Cardiac septum (tissue), 1 donor: Measurements from ENCODE around the gene HK3. TPM values are rescaled to one million over a fixed set of nuclear protein-coding genes. Genes with fewer than 3 reads are reported as not detected.
A peak's percentile ranks its signal among the peaks of the same experiment; 100 is the strongest.

ENCODE experiments used
- DNase-seq: peaks from one replicate; pipeline ENCODE4 v3.0.0-alpha.2; 2020; ENCODE audit warnings: low spot score
- intact Hi-C: fragments of 100-400 bp; cut with DNase I; formaldehyde crosslinking; loops from one replicate; pipeline ENCODE4 v1.14.0; 2022
- total RNA-seq: library from RNA; stranded (reverse); fragmentation: NEBNext Ultra II Directional; extraction: Animal tissue kit (Norgen Biotek cat#: 25700); gene quantifications from one replicate; pipeline ENCODE4 v1.2.1, GENCODE V29; 2021
- donor health status: DM: no; HTN: no; CAD: no.

Gene HK3
- total RNA-seq, 1 donor from 2014 or later, result 4.3 TPM

DNA sequence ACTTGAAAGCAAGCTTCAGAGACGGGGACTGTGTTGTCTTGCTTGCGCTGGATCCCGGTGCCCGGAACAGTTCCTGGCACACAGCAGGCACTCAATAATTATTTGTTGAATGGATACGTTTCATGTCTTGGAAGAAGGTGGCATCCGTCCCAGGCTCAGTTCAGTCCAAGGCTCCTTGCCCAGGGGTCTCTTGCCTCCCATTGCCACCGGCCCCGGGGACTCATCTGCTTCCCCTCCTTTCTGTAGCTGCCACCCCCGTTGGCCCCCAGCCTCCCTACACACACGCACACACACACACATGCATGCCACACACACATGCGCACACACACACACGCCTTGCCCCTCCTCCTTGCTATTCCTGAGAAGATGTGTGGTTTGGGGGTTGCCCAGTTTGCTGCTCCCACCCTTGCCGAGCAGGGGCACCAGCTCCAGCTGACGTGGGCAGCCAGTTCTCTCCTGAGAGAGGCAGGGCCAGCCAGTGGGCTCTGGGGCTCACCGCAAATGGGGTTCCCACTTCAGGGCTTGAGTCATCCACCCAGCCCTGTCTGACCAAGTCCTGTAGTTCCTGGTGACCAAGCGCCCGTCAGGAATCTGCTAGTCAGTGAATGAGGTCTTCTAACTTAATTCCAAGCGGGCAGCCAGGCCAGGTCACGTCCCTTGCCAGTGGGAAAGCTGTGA, 41.8 kb downstream of the HK3 start:
- DNase-seq, result no peak
- intact Hi-C loops, result no loop called here

DNA sequence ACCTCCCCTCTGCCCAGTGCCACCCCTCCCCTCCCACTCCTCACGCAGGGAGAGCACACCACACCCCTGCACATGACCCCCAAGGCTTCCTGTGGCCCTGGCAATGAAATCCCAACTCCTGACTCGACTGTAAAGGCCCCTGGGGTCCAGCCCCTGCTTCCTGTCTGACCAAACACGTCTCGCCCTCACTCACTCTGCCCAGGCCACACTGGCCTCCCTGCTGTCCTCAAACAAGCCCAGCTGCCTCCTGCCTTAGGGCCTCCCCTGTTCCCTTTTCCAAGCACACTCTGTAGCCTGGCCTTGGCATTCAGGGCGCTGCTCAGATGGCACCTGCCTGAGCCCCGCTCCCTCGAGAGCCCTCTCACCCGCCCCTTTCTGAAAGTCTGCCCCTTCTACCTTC, 42.4 kb downstream of the HK3 start:
- DNase-seq, result no peak
- intact Hi-C loops, result no loop called here

DNA sequence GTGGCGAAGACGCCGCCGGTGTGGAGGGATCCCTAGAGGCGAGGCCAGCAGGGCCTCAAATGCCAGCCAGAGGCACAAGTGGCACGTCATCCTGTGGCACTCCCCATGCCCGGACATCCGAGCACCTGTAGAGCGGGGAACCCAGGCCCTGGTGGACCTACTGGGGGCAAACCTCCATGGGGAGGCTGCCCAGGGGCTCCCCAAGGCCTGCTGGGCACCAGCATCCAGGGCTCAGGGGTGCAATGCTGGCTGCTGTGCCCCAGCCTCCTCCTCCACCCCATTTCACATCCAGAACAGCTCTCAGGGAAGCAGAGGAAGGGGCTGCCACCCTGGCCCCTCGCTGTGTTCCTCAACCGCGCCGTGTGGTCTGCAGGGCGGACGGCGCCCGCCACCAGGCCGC, 43.5 kb downstream of the HK3 start:
- intact Hi-C loops, result no loop called here
- no peak for DNase-seq

DNA sequence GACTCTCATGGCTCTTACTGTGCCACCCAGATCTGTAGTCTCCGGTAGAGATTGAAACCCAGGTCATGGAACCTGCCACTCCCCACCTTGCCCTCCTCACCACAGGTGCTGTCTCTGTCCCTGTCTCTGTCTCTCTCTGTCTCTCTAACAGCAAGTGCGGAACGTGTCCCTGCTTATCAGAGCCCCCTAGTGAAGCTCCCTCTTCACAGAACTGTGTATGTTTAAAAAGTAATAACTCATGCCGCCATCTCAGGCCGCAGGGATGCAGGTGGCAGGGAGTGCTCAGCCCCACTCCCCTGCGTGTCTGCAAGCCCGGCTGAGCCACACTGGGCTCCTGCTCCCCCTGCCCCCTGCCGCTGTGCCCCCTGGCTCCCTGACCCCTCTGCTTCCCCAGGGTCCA, 45.0 kb downstream of the HK3 start:
- intact Hi-C loops, result no loop called here

DNA sequence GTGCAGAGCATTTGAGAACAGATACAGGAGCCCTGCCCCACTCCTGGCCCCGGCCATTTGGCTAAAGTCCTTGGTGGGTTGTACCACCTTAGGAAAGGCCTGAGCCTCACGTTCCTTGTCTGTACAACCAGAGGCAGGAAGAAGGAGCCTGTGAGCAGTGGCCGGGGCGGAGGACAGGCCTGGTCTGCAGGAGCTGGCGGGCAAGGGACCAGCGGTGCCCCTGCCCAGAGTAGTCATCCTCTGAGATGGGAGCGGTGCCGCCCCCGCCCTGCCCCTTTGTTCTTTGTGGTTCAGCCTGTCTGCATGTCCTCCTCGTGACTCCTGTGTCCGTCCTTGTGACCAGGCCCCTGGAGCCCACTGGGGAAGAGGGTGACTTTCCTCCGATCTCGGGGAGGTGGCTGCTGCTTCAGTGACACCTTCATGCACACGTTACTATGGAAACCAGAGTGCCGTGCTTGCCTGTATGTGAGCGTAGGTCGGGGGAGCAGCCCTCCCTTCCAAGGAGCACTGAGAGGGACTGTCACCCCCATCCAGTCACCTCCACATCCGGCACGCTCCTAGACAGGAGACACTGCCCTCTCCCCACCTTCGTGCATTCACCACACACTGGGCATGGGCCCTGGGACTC, 45.9 kb downstream of the HK3 start:
- intact Hi-C loops, result no loop called here
- DNase-seq, result no peak

More for the DNA sequence above, 45.0 kb downstream of the HK3 start:
- DNase-seq, result no peak

DNA sequence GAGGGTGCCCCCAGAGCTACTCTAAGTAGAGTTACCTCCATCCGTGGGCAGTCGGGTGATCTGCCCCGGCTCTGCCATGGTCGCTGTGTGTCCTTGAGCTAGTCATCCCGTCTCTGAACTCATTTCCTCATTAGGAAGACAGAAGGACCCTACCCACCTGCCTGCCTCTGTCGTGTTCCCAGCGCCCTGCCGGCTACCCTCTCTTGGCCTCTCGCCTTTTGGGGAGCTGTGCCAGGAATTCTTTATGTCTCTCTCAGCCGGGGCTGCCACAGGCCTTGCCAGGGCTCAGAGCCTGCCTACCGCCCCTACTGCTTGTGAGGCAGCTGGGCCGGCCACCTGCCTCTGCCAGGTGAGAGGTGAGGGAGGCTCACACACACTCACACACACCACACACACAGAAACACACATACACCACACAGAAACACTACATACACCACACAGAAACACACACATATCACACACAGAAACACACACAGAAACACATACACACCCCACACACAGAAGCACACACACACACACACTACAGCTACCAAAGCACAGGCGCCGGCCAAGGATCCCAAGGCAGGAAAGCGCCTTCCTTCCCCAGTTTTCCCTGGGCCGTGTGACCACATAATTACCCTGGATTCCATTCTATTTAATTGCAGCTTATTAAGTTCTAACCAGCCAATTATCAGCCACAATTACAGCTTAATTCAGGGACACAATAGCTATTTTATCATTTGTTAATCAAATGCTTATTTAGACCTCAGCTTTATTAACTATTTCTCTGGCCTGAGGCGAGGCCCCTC, 47.1 kb downstream of the HK3 start:
- no peak for DNase-seq
- intact Hi-C loops, result no loop called here

DNA sequence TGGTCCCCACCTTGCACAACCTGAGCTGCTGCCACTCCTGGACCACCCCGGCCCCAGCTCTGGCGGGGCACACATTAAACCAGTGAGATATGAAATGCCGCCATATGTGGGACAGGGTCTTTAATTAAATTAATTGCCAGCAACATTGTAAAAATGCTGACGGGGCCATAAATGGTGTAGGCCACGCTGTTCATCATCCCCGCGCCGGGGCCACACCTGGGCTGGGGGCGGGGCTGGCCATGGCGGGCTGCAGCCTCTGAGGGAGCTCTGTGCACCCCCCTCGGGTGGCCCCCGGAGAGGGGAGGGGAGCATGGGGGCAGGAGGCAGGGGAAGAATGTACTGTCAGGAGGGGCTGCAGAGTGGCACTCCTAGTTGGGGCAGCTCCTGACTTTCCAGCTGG, 47.8 kb downstream of the HK3 start:
- intact Hi-C loops, result no loop called here
- no peak for DNase-seq

DNA sequence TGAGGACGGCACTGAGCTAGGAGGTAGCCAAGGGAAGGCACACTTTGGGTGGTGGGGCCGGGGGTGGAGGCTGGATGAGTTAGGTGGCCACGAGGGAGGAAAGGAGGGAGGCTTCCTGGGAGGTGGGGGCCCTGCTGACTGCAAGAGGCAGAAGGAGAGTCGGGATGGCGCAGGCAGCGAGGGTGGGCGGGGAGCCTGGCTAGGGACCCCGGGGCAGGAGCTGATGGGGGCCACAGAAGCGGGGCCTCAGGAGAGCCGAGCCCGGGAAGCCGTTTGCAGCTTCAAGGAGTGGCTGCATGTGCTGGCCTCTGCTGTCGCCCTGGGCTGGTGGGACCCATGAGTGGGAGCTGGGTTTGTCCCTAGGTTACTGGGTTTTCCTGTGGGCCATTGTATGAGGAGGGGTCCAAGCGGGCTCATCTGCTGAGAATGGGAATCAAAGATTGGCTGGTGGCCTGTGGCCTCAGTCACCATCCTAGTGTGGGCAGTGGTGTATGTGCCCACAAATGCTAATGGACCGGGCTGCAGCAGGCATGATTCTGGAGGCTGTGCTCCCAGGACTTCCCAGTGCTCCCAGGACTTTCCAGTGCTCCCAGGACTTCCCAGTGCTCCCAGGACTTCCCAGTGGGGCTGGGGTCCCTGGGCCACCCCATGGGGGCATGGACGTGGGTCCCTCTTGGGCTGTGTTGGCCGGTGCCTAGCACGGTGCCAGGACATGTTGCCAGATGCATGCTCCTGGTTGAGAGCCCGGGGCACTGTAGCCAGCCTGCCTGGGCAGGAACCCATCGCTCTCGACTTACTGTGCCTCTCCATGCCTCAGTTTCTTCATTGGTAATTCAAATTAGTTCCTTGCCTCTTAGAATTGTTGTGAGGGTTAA, 48.5 kb downstream of the HK3 start:
- intact Hi-C loops, result no loop called here
- no peak for DNase-seq

DNA sequence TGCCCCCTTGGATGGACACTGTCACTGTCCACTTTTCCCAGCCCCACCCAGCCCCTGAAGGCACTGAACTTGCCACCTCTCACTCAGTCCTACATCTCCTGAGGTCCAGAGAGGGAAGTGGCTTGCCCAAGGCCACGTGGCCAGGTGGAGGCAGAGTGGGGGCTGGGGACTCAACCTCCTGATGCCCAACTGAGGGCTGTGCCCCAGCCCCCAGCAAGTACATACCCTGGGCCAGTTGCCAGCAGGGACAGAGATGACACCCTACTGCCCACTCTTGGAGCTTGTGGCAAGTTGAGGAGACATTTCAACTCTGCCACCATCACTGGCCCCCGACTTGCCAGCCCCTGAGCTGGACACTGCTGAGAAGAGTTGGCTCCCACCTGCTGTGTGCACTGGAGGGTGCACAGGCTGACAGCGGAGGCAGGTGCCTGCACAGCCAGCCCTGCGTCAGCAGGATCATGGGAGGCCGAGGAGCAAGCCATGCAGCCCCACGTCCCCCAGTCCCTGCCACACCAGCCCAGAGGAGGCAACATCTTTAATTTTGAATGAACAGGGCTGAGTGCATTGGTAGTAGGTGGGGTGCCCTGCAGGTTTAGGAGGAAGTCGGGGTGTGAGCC, 49.4 kb downstream of the HK3 start:
- intact Hi-C loops, result no loop called here
- no peak for DNase-seq

DNA sequence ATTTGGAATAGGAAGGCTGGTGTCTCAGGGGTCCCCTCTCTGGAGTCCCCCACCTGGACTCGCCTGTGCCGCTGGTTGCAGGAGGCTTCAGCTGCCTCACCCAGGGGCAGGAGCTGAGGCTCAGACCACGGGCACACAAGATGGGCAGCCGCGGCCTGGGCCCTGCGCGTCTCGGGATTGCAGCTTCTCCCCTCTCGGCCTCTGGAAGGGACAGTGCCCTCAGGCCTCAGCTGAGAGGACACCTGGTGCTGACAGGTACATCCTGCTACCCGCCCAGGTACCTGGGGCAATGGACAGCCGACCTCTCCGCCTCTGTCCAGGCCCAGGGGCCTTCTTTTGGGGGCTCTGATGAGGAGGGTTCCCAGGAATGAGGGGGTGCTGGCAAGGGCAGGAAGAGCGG, 50.5 kb downstream of the HK3 start:
- intact Hi-C loops, result no loop called here

DNA sequence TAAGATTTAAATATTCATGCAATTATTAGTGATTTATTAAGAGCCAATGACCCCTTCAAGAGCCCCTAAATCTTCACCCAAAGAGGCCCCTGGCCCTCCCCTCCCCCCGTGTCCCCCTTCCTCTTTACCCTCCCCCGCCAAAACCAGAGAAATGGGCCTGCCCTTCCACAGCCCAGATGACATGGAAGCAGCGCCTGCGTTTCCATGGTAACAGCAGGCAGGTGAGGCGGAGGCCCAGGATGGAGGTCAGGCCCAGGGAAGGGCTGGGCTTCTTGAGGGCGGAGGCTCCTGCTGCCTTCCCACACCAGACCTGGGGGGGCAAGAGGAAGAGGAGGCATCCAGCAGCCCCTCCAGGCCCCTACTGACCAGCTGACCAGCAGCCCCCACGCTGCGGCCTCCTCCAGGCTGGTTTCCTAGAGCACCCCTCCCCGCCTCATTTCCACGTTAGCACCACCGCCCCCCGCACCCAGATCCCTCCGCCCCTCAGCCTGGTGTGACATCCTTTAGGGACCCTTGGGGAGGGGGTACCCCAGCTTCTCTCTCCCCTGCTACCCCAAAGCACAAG, 51.3 kb downstream of the HK3 start:
- intact Hi-C loops, result no loop called here
- no peak for DNase-seq

More for the DNA sequence above, 50.5 kb downstream of the HK3 start:
- no peak for DNase-seq

DNA sequence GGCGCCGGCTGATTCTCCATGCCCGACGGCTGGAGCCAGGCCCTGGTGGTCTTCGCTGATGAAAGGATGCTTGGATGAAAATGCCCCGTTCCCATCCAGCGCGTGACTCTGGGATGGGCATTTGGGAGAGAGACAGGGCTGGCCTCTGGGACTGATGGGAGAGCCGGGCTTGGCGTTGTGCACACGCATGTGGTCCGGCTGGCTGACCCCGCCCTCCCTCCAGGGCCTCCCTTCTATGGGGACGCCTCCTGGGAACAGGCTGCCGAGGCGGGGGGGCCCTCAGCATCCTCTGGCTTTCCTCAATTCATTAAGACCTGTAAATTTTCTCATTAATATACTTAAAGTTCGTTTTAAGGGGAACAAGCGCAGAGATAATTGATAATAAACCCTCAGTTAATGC, 52.0 kb downstream of the HK3 start:
- intact Hi-C loops, result no loop called here
- DNase-seq, result no peak

DNA sequence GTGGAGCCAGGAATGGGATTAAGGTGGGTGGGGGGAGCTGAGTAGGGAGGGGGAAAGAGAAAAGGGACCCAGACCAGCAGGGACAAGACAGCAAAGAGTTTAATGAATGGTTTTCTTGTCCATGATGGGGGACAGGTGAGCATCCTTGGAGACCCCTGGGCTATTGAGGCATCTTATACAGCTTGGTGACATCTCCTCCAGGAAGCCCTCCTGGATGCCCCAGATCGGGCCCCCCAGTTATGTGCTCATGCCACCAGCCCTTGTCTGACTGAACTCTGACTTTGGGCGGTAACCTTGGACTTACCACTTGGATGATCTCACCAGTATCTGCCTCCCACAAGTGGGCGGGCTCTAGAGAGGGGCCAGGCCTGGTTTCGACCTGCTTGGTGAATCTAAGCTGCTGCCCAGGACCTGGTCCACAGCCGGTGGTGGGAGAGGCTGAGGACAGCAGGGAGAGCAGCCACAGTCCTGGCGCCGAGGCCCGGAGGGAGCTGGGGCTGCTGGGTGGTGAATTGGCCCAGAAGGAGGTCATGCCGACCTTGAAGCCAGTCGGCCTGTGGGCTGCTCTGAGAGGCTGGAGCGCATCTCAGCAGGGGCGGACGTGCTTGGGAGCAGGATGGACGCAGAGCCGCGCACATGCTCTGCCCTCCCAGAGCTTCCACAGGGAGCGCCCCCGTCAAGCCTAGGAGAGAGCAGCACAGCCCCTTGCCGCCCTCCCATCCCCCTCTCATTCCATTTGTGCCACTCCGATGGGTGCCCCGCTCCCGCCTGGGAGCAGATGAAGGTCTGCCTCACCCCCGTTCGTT, 52.6 kb downstream of the HK3 start:
- intact Hi-C loops, result no loop called here
- DNase-seq, result no peak

DNA sequence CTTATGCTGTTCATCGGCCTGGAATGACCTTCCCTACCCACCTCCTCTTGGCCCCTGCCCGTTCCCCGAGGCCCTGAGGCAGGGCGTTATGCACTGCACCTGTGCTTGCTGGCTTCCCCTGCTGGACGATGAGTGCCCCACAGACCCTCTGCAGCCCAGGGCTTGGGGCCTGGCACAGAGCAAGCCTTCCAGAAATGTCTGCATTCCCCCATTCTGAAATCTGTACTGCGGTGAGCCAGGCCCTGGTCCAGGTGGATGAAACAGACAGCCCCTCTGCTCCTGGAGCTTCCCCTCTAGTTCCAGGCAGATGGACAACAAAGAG, 53.8 kb downstream of the HK3 start:
- DNase-seq, result no peak
- intact Hi-C loops, result no loop called here

DNA sequence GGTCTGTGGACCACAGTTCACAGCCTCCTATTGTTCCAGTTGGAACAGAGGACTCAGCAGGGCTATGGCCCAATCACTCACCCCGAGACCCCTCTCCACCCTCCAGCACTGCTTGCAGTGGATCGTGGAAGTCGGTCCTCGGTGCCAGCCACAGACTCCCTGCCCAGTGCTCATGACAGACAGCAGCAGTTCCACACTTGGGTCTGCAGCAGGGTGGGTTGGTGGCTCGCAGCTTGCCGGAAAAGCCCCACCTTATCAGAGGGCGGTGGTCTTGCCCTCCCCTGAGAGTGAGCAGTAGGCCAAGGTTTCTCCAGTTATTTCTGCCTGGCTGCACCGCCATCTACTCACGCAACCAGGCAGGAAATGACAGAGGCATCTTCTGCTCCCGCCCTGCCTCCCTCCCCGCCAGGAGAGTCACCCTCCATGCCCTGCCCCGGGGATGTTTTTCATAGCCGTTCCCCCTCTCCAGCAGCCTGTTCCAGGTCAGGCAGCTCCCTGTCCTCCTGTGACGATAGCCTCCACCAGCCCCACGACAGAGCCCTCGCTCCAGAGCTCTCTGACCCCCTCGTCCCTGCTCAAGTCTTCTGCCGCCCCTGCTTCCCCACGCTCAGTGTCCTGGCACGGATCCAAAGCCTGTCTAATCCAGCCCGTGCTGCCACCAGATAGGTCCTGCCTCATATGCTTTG, 54.3 kb downstream of the HK3 start:
- intact Hi-C loops, result no loop called here
- no peak for DNase-seq

DNA sequence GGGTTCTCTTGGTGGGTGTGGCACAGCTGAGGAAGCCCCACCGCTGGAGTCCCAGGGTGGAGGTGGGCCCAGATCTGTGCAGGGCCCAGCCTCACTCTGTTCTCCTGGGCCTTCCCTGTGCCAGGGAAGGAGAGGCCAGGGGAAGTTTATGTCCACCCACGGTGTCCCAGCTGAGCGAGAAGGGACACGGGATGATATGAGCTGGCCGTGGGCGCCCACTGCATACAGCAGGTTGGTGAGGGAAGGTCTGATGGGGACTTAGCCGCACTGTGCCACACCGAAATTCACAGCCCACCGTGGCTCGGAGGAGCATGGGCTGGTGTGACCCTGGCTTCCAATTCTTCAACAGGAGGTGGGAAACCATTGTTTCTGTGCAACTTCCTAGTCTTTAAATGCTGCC, 54.9 kb downstream of the HK3 start:
- DNase-seq, result no peak
- intact Hi-C loops, result no loop called here

DNA sequence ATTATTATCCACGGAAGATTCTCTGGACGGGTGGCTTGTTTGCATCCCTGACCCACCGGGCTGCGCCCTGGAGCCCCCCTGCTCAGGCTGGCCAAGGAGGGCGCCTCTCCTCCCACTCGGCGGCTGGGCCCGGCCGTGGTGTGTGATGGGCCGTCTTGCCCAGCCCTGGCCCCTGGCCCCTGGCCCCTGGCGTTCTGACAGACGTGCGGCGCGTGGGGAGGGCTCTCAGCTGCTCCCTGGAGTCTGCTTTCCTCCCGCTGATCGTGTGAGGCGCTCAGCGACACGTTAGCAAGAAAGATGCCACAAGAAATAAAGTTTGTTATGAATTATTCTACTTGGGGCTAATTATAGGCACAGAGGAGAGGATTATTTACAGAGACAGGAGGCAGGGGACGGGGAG, 55.5 kb downstream of the HK3 start:
- intact Hi-C loops, result no loop called here
- no peak for DNase-seq

DNA sequence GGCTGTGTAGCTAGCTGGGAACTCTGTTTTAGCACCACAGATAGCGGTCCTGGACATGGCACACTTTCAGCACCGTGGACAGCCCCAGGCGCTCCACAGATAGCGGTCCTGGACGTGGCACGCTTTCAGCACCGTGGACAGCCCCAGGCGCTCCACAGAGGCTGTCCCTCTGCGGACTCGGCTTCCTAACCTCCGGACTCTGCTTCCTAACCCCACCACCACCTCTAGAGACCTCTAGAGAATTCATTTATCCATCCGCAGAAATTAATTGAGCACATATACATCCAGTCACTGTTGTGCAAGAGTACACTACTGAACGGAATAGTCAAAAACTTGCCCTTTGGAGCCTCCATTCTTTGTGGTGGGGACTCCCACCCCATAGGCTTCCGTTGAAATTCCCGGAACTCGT, 61.4 kb downstream of the HK3 start:
- peak; percentile 89 for DNase-seq
- intact Hi-C loops, result loop anchor here (10.0 kb wide), 1 partner anchor 183 kb away; no protein-coding TSS in a partner anchor
